Activated T-cell treated with anti-CD3 and anti-CD28 coated beads, Interleukin-2, amount 50 U/mL, for 72 hours (primary cell): Measurements from ENCODE around the gene NEK11. TPM values are rescaled to one million over a fixed set of nuclear protein-coding genes. Genes with fewer than 3 reads are reported as not detected.

Experiments
- ATAC-seq, 2 donors: fragments of 150-1000 bp; cut with Tn5 transposase; replicated peaks in 1 of 2; 2 replicates each; pipeline ENCODE4 v1.10.0; 2021; ENCODE audit warnings: moderate library complexity in 2 of 2, mild to moderate bottlenecking in 1 of 2
- DNase-seq, 2 donors: peaks; one replicate each; pipeline ENCODE4 v3.0.0; 2021 to 2022; ENCODE audit warnings: mixed read lengths in 1 of 2
- H3K27ac Mint-ChIP-seq: one replicate; pipeline ENCODE4 v1.8.0; 2022; ENCODE audit warnings: mild to moderate bottlenecking, moderate library complexity, mixed read lengths
- H3K27me3 Mint-ChIP-seq: one replicate; pipeline ENCODE4 v1.8.0; 2022; ENCODE audit warnings: low read depth, mixed read lengths
- H3K36me3 Mint-ChIP-seq, 2 donors: one replicate each; pipeline ENCODE4 v1.8.0; 2022; ENCODE audit warnings: mixed read lengths in 2 of 2, mild to moderate bottlenecking in 1 of 2; ENCODE audit not compliant: insufficient read depth in 2 of 2
- H3K4me1 Mint-ChIP-seq: one replicate; pipeline ENCODE4 v1.8.0; 2022; ENCODE audit warnings: low read depth, mixed read lengths
- H3K4me3 Mint-ChIP-seq, 2 donors: one replicate each; pipeline ENCODE4 v1.8.0; 2022; ENCODE audit warnings: mild to moderate bottlenecking in 2 of 2, mixed read lengths in 2 of 2, moderate library complexity in 2 of 2
- H3K9me3 Mint-ChIP-seq, 2 donors: one replicate each; pipeline ENCODE4 v1.8.0; 2022; ENCODE audit warnings: mixed read lengths in 2 of 2
- total RNA-seq, 2 donors: library from RNA; stranded (reverse); gene quantifications; one replicate each; pipeline ENCODE4 v1.2.3, GENCODE V29; 2022

Gene NEK11
- total RNA-seq, 2 donors from 2014 or later = 2.7 to 3.1 TPM

- no peaks in the 10 kb centered on the region for H3K36me3 Mint-ChIP-seq
- DNase-seq = no peak
- no peak for ATAC-seq
- no peak overlapping the region for H3K4me3 Mint-ChIP-seq
- no peaks in the 10 kb centered on the region for H3K4me1 Mint-ChIP-seq
- no peaks in the 10 kb centered on the region for H3K27me3 Mint-ChIP-seq
- no peak overlapping the region for H3K27ac Mint-ChIP-seq
- H3K9me3 Mint-ChIP-seq = no peaks in the 10 kb centered on the region
These were observed 198.3 kb downstream of the NEK11 start for GRCh38 chr3:131224886-131225550.

GRCh38 chr3:131228522-131228921 lies 201.8 kb downstream of the NEK11 start:
- H3K27me3 Mint-ChIP-seq = no peaks in the 10 kb centered on the region
- H3K36me3 Mint-ChIP-seq = no peaks in the 10 kb centered on the region
- H3K27ac Mint-ChIP-seq = no peak overlapping the region
- no peak for DNase-seq
- H3K9me3 Mint-ChIP-seq = no peaks in the 10 kb centered on the region
- no peaks in the 10 kb centered on the region for H3K4me1 Mint-ChIP-seq
- H3K4me3 Mint-ChIP-seq = no peak overlapping the region
- no peak for ATAC-seq

DNA sequence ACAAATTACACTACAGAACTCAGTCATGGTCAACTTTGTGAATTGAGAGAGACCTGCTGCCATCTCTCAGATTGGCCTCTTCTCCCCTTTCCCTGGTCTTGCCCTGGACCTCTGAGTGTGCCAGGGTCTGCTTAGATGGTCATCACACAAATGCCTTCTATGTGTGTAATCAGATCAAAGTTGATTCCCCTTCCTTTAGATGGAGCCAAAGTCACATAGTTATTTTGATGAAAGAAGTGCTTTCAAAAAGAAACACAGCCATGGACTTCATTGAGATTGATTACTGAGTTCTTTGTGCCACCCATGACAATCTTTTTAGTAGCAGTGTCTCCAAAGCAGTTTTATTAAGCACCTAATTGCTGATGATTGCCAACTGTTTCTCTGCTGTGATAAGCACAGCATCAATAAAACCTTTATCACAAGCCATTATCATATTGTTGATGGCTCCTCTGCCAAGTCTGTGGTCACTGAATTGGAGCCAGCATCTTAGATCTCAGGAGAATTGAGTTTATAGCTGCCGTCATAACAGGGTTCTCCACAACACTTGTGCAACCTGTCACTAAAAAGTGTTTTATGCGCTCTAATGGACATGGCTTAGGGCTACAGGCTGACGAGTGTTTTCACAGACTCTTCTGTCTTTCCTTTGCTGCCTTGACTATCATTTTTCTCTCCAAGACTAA lies 205.2 kb downstream of the NEK11 start:
- DNase-seq (no peak), ATAC-seq (no peak)
- H3K27ac Mint-ChIP-seq = no peak overlapping the region
- no peaks in the 10 kb centered on the region for H3K27me3 Mint-ChIP-seq
- H3K9me3 Mint-ChIP-seq = no peaks in the 10 kb centered on the region
- H3K36me3 Mint-ChIP-seq = no peaks in the 10 kb centered on the region
- H3K4me3 Mint-ChIP-seq = no peak overlapping the region
- no peaks in the 10 kb centered on the region for H3K4me1 Mint-ChIP-seq

- H3K9me3 Mint-ChIP-seq = no peaks in the 10 kb centered on the region
- no peaks in the 10 kb centered on the region for H3K27me3 Mint-ChIP-seq
- no peaks in the 10 kb centered on the region for H3K36me3 Mint-ChIP-seq
- DNase-seq (no peak), ATAC-seq (no peak)
- no peak overlapping the region for H3K4me3 Mint-ChIP-seq
- H3K27ac Mint-ChIP-seq = no peak overlapping the region
- no peaks in the 10 kb centered on the region for H3K4me1 Mint-ChIP-seq
These were observed 206.1 kb downstream of the NEK11 start for GRCh38 chr3:131232711-131233267.

- no peaks in the 10 kb centered on the region for H3K4me1 Mint-ChIP-seq
- ATAC-seq = no peak
These were observed 207.4 kb downstream of the NEK11 start for GRCh38 chr3:131233900-131234668.

DNA sequence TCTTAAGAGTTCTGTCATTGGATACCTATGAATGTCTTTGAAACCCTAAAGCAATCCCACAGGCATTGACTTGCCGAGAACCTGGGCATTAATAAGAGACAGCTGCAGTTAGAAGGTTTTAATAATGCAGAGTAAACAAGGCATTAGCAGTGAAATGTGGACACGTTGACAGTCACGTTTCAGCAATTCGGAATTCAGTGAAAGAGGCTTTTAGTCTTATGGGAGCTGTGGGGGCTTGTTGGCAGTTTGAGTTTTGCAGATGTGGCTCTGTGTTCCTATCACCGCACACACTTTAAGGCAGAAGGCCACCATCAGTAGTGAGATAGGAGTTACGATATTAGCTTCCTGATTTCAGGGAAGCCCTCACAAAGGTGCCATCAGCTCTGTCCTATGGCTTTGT lies 209.7 kb downstream of the NEK11 start:
- Mint-ChIP-seq H3K27ac (no peak overlapping the region), H3K9me3 (no peaks in the 10 kb centered on the region), H3K27me3 (no peaks in the 10 kb centered on the region), H3K4me1 (no peaks in the 10 kb centered on the region), H3K36me3 (no peaks in the 10 kb centered on the region), H3K4me3 (no peak overlapping the region)
- DNase-seq (no peak), ATAC-seq (no peak)

More at GRCh38 chr3:131233900-131234668, 207.4 kb downstream of the NEK11 start:
- Mint-ChIP-seq H3K9me3 (no peaks in the 10 kb centered on the region), H3K36me3 (no peaks in the 10 kb centered on the region), H3K27me3 (no peaks in the 10 kb centered on the region), H3K4me3 (no peak overlapping the region), H3K27ac (no peak overlapping the region)
- no peak for DNase-seq

- H3K4me1 Mint-ChIP-seq = no peaks in the 10 kb centered on the region
- no peaks in the 10 kb centered on the region for H3K27me3 Mint-ChIP-seq
- DNase-seq (no peak), ATAC-seq (no peak)
- no peak overlapping the region for H3K27ac Mint-ChIP-seq
- H3K4me3 Mint-ChIP-seq = no peak overlapping the region
- no peaks in the 10 kb centered on the region for H3K9me3 Mint-ChIP-seq
- H3K36me3 Mint-ChIP-seq = no peaks in the 10 kb centered on the region
These were observed 211.8 kb downstream of the NEK11 start for GRCh38 chr3:131238496-131238895.

GRCh38 chr3:131239267-131239666 lies 212.6 kb downstream of the NEK11 start:
- no peak for ATAC-seq
- Mint-ChIP-seq H3K4me3 (no peak overlapping the region), H3K9me3 (no peaks in the 10 kb centered on the region), H3K36me3 (no peaks in the 10 kb centered on the region), H3K27me3 (no peaks in the 10 kb centered on the region), H3K27ac (no peak overlapping the region), H3K4me1 (no peaks in the 10 kb centered on the region)
- no peak for DNase-seq

DNA sequence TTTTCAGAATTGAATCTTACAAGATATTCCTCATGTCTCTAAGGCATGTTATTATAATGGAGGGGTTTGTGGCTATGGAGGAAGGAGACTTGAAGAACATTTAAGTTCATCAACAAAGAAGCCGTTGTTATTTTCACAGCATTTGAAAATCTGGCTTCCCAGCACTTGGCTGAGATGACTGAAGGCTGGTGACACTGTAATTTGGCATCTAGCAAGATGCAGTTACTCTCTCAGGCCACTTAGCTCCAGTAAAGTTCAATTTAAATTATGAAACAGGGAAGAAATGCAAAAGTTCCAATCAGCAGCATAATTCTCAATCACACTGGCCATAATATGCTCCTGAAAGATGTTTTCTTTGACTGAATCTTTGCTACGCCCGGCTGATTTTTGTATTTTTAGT lies 215.5 kb downstream of the NEK11 start:
- no peak for DNase-seq
- no peak overlapping the region for H3K4me3 Mint-ChIP-seq
- no peak for ATAC-seq
- H3K4me1 Mint-ChIP-seq = no peaks in the 10 kb centered on the region
- H3K9me3 Mint-ChIP-seq = no peaks in the 10 kb centered on the region
- H3K36me3 Mint-ChIP-seq = no peaks in the 10 kb centered on the region
- H3K27me3 Mint-ChIP-seq = no peaks in the 10 kb centered on the region
- H3K27ac Mint-ChIP-seq = no peak overlapping the region

GRCh38 chr3:131250466-131250865 lies 223.8 kb downstream of the NEK11 start:
- DNase-seq (no peak), ATAC-seq (no peak)
- H3K27me3 Mint-ChIP-seq = no peaks in the 10 kb centered on the region

DNA sequence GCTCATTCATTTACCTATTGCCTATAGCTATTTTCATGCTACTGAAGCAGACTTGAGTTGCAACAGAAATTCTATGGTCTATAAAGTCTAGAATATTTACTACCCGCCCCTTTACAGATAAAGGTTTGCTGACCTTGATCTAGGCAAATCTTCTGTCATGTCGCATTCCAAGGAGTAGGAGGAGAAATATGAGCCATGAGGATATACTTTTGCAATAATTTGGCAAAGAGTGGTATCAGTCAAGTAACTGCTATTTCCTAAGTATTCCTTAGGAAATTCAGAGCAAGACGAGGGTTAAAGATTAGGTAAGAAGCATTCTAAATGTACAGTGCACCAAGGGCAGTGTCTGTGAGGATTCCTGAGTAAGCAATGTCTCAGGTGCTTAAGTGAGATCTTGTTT lies 233.8 kb downstream of the NEK11 start:
- no peak overlapping the region for H3K27ac Mint-ChIP-seq
- H3K4me3 Mint-ChIP-seq = no peak overlapping the region
- H3K4me1 Mint-ChIP-seq = no peaks in the 10 kb centered on the region
- peaks cover 2 to 3% of the 10 kb centered on the region in 2 donors for H3K9me3 Mint-ChIP-seq
- DNase-seq (no peak), ATAC-seq (no peak)
- H3K27me3 Mint-ChIP-seq = no peaks in the 10 kb centered on the region
- peaks cover 0 to 2% of the 10 kb centered on the region in 2 donors for H3K36me3 Mint-ChIP-seq

More at GRCh38 chr3:131250466-131250865, 223.8 kb downstream of the NEK11 start:
- Mint-ChIP-seq H3K4me3 (no peak overlapping the region), H3K9me3 (peaks cover 3 to 8% of the 10 kb centered on the region in 2 donors), H3K4me1 (no peaks in the 10 kb centered on the region), H3K36me3 (peaks cover 1 to 2% of the 10 kb centered on the region in 2 donors), H3K27ac (no peak overlapping the region)

- Mint-ChIP-seq H3K27ac (no peak overlapping the region), H3K4me3 (no peak overlapping the region), H3K4me1 (no peaks in the 10 kb centered on the region), H3K36me3 (peaks cover 0 to 2% of the 10 kb centered on the region in 2 donors), H3K9me3 (peaks cover 3 to 4% of the 10 kb centered on the region in 2 donors), H3K27me3 (no peaks in the 10 kb centered on the region)
- ATAC-seq = no peak
- DNase-seq = no peak
These were observed 234.4 kb downstream of the NEK11 start for GRCh38 chr3:131261104-131261503.

DNA sequence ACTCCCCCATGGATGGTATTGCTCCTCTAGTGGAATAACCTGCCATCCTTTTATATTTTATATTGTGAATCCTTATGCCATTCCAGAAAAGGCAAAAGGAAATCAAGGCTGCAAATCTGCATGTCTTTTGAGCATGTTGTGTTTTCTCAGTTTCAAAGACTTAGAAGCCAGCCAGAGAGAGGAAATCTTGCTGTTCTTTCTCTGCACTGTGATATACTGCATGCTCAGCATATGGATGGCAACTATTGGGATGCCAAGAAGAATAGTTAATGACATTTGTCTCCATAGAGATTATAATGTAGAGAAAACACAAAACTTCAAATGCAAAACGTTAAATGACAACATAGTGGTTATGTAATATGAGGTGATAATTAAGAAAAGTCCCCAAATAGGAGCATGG lies 248.9 kb downstream of the NEK11 start:
- H3K36me3 Mint-ChIP-seq = no peaks in the 10 kb centered on the region
- H3K4me3 Mint-ChIP-seq = no peak overlapping the region
- H3K4me1 Mint-ChIP-seq = no peaks in the 10 kb centered on the region
- no peak overlapping the region for H3K27ac Mint-ChIP-seq
- no peaks in the 10 kb centered on the region for H3K9me3 Mint-ChIP-seq
- ATAC-seq = no peak
- no peaks in the 10 kb centered on the region for H3K27me3 Mint-ChIP-seq
- DNase-seq = no peak
